HUDEP-2 (cell line): ENCODE data around the gene CMIP.
"Not testable (repeated sequence)": the region's sequence is repeated elsewhere in the genome, so short reads cannot be mapped to it uniquely, and the experiment has no call there.

ENCODE experiments used
- DNase-seq, 76 experiments: peaks; one replicate each; lab custom pipeline; 2025; ENCODE audit not compliant: unreplicated experiment in 76 of 76; lab: John Stamatoyannopoulos, UW

Gene CMIP

GRCh38 chr16:81421126-81421525 is 23.5 kb upstream of the CMIP start:
- no peak for DNase-seq

GRCh38 chr16:81421536-81421935 is 23.1 kb upstream of the CMIP start:
- DNase-seq = no peak

GRCh38 chr16:81422153-81422552 is 22.5 kb upstream of the CMIP start:
- not testable (repeated sequence) for DNase-seq

- no peak for DNase-seq
Observed at GRCh38 chr16:81424771-81425170, 19.8 kb upstream of the CMIP start.

- no peak for DNase-seq
Observed at GRCh38 chr16:81427219-81427618, 17.4 kb upstream of the CMIP start.

GRCh38 chr16:81429045-81429521 is 15.5 kb upstream of the CMIP start:
- DNase-seq = peak in 50 of 76 experiments; percentile 1 to 69 (median 42)

- no peak for DNase-seq
Observed at GRCh38 chr16:81431554-81432353, 12.9 kb upstream of the CMIP start.

- no peak for DNase-seq
Observed at GRCh38 chr16:81432937-81433557, 11.6 kb upstream of the CMIP start.

- DNase-seq = no peak
Observed at GRCh38 chr16:81435103-81435502, 9.5 kb upstream of the CMIP start.

GRCh38 chr16:81435567-81435966 is 9.0 kb upstream of the CMIP start:
- DNase-seq = no peak

- DNase-seq = no peak
Observed at GRCh38 chr16:81436386-81436785, 8.2 kb upstream of the CMIP start.

- no peak for DNase-seq
Observed at GRCh38 chr16:81437865-81438264, 6.7 kb upstream of the CMIP start.

GRCh38 chr16:81440888-81441761 is 3.5 kb upstream of the CMIP start:
- no peak for DNase-seq

- no peak for DNase-seq
Observed at GRCh38 chr16:81442220-81442915, 2.2 kb upstream of the CMIP start.

GRCh38 chr16:81442916-81443687 is 1.5 kb upstream of the CMIP start:
- no peak for DNase-seq

GRCh38 chr16:81443688-81444447 is 740 bp upstream of the CMIP start:
- DNase-seq = no peak

GRCh38 chr16:81445143-81445961 is 744 bp downstream of the CMIP start:
- DNase-seq = peak in 23 of 76 experiments; percentile 9 to 38 (median 21)
